Measurements from ENCODE around the gene LETM1. TPM values are rescaled to one million over a fixed set of nuclear protein-coding genes. Genes with fewer than 3 reads are reported as not detected.

Gene LETM1
- total and polyA plus RNA-seq, 2 donors (not counting 1 experiment from before 2014, with no cell fraction given): 15.8 to 70.4 TPM

GRCh38 chr4:1797861-1798579 is 57.9 kb downstream of the LETM1 start:
- Histone ChIP-seq H3K27me3 (ENCODE audit: control insufficient read depth, insufficient read depth, low read length) (peaks cover 21% of the 10 kb centered on the region), H3K27ac (ENCODE audit: insufficient read depth, low read length) (no peak overlapping the region), H4K20me1 (ENCODE audit: control insufficient read depth, extremely low read depth, insufficient read depth, low read length) (no peaks in the 10 kb centered on the region), H3K9me3 (ENCODE audit: control insufficient read depth, insufficient read depth, low read depth, low read length) (no peaks in the 10 kb centered on the region), H3K36me3 (ENCODE audit: control insufficient read depth, insufficient read depth, low read length) (no peaks in the 10 kb centered on the region), H2AFZ (ENCODE audit: low read length) (no peak overlapping the region), H3K79me2 (ENCODE audit: control insufficient read depth, insufficient read depth, low read length) (no peaks in the 10 kb centered on the region), H3K4me3 (replicated peaks in 1 of 4; ENCODE audit: control extremely low read depth in 1 of 4, insufficient read depth in 1 of 4, low read depth in 3 of 4, low read length in 4 of 4) (no peak overlapping the region), H3K4me2 (ENCODE audit: extremely low read depth, insufficient read depth, low read length) (no peak overlapping the region), H3K9ac (ENCODE audit: insufficient read depth, low read length) (no peak overlapping the region), H3K4me1 (ENCODE audit: control insufficient read depth, extremely low read depth, insufficient read depth, low read length) (no peaks in the 10 kb centered on the region)
- DNase-seq (ENCODE audit: low read depth in 2 of 2): no peak
- TF ChIP-seq EZH2 (IDR thresholded peaks at IDR 0.05; ENCODE audit: low read length, missing control alignments): no peak
- TF ChIP-seq CTCF (conservative IDR thresholded peaks at IDR 0.05 in 1 of 2, IDR thresholded peaks at IDR 0.05 in 1 of 2; ENCODE audit: low read depth in 1 of 2, low read length in 2 of 2): no peak

DNA sequence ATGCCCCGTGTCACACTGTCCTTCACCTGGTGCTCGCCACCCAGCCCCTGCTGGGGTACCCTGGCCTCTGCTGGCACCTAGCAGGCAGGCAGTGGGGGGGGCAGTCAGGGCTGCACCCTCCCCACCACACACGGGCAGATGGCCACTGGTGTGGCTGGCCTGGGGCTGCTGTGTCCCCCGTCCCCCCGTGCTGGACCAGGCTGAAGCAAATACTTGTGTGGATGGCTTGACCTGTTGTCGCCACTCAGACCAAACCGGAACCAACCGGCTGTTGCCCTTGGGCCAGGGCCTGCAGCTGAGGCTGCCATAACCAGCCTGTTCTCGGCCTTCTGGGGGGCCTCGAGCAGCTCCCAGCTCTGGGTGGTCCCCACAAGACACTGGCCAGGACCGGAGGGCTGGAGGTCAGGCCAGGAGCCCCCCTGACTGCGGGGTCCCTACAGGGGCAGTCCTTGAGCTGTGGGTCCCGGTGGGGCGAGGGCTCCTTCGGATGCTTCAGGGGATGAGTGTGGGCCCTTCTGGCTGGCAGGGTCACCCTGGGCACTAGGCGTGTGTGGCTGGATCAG is 58.6 kb downstream of the LETM1 start:
- Histone ChIP-seq H3K4me2 (ENCODE audit: extremely low read depth, insufficient read depth, low read length) (no peak overlapping the region), H3K9ac (ENCODE audit: insufficient read depth, low read length) (no peak overlapping the region), H3K4me1 (ENCODE audit: control insufficient read depth, extremely low read depth, insufficient read depth, low read length) (no peaks in the 10 kb centered on the region), H3K36me3 (ENCODE audit: control insufficient read depth, insufficient read depth, low read length) (no peaks in the 10 kb centered on the region), H4K20me1 (ENCODE audit: control insufficient read depth, extremely low read depth, insufficient read depth, low read length) (no peaks in the 10 kb centered on the region), H3K79me2 (ENCODE audit: control insufficient read depth, insufficient read depth, low read length) (no peaks in the 10 kb centered on the region), H2AFZ (ENCODE audit: low read length) (no peak overlapping the region), H3K9me3 (ENCODE audit: control insufficient read depth, insufficient read depth, low read depth, low read length) (no peaks in the 10 kb centered on the region), H3K4me3 (replicated peaks in 1 of 4; ENCODE audit: control extremely low read depth in 1 of 4, insufficient read depth in 1 of 4, low read depth in 3 of 4, low read length in 4 of 4) (no peak overlapping the region), H3K27me3 (ENCODE audit: control insufficient read depth, insufficient read depth, low read length) (peaks cover 21% of the 10 kb centered on the region), H3K27ac (ENCODE audit: insufficient read depth, low read length) (no peak overlapping the region)
- DNase-seq (ENCODE audit: low read depth in 2 of 2): no peak
- no peak for TF ChIP-seq EZH2 (IDR thresholded peaks at IDR 0.05; ENCODE audit: low read length, missing control alignments)
- TF ChIP-seq CTCF (conservative IDR thresholded peaks at IDR 0.05 in 1 of 2, IDR thresholded peaks at IDR 0.05 in 1 of 2; ENCODE audit: low read depth in 1 of 2, low read length in 2 of 2): no peak

DNA sequence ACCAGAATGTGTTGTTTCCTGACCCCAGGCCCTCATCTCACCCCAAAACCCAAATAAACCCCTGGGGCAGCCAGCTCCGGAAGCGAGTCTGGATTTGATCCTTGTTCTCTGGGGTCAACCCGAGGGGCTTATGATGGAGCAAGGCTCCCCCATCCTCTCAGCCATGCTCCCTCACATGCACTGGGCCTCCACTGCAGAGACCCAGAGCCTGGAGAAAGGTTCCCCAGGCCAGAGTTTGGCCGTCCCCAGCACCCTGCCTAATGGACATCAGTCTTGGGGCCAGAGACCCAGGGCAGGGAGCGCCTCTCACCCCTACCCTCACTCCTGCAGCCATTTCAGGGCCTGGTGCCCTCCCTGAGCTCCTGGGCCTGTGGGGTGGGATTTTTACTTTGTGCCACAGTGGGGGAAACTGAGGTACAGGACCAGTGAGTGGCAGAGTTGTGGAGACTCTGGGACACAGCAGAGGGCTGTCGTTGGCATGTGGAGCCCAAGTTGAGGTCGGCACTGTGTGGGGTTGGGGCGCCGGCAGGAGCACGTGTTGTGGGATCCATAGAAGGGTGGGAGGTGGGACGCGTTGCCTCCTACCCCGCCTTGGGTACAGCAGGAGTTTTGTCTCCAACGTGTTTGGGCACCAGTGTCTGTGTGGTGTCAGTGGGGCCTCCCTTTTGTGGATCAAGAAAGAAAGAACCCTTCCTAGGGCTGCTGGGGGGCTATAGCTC is 59.3 kb downstream of the LETM1 start:
- Histone ChIP-seq H3K27me3 (ENCODE audit: control insufficient read depth, insufficient read depth, low read length) (peaks cover 21% of the 10 kb centered on the region), H3K79me2 (ENCODE audit: control insufficient read depth, insufficient read depth, low read length) (no peaks in the 10 kb centered on the region), H4K20me1 (ENCODE audit: control insufficient read depth, extremely low read depth, insufficient read depth, low read length) (no peaks in the 10 kb centered on the region), H3K9me3 (ENCODE audit: control insufficient read depth, insufficient read depth, low read depth, low read length) (no peaks in the 10 kb centered on the region), H3K27ac (ENCODE audit: insufficient read depth, low read length) (no peak overlapping the region), H3K9ac (ENCODE audit: insufficient read depth, low read length) (no peak overlapping the region), H3K4me1 (ENCODE audit: control insufficient read depth, extremely low read depth, insufficient read depth, low read length) (no peaks in the 10 kb centered on the region), H3K4me2 (ENCODE audit: extremely low read depth, insufficient read depth, low read length) (no peak overlapping the region), H3K4me3 (replicated peaks in 1 of 4; ENCODE audit: control extremely low read depth in 1 of 4, insufficient read depth in 1 of 4, low read depth in 3 of 4, low read length in 4 of 4) (no peak overlapping the region), H2AFZ (ENCODE audit: low read length) (no peak overlapping the region), H3K36me3 (ENCODE audit: control insufficient read depth, insufficient read depth, low read length) (no peaks in the 10 kb centered on the region)
- DNase-seq (ENCODE audit: low read depth in 2 of 2): no peak
- no peak for TF ChIP-seq CTCF (conservative IDR thresholded peaks at IDR 0.05 in 1 of 2, IDR thresholded peaks at IDR 0.05 in 1 of 2; ENCODE audit: low read depth in 1 of 2, low read length in 2 of 2)
- TF ChIP-seq EZH2 (IDR thresholded peaks at IDR 0.05; ENCODE audit: low read length, missing control alignments): no peak

All from fibroblast of lung (primary cell).